Thymus (tissue), 2 donors: ENCODE data around the gene VIP. TPM values are rescaled to one million over a fixed set of nuclear protein-coding genes. Genes with fewer than 3 reads are reported as not detected.

Source experiments
- polyA plus RNA-seq: library from polyadenylated mRNA; stranded (reverse); fragments of 200-250 nt; gene quantifications from one replicate; pipeline ENCODE4 v1.2.3, GENCODE V29; 2013
- total RNA-seq: library from RNA; stranded (reverse); fragments of 120-200 nt; gene quantifications from one replicate; pipeline ENCODE4 v1.2.4, GENCODE V29; 2013
- donor health status: healthy.

VIP gene
- total and polyA plus RNA-seq, 2 donors = 0.14 to 2.3 TPM

Other genes starting within 250 kb of the VIP start
- gene SYNE1, start 113.4 kb upstream of the VIP start, total RNA-seq = 55.1 TPM
- 49.6 TPM for gene SYNE1, start 113.4 kb upstream of the VIP start, polyA plus RNA-seq
- gene MYCT1, start 52.9 kb upstream of the VIP start, total RNA-seq = 3.5 TPM
- gene MYCT1, start 52.9 kb upstream of the VIP start, polyA plus RNA-seq = 4.1 TPM
- 32.6 TPM for gene FBXO5, start 232.2 kb downstream of the VIP start, total RNA-seq
- 6.4 TPM for gene FBXO5, start 232.2 kb downstream of the VIP start, polyA plus RNA-seq